ENCODE data around the gene NCAPG2.

The NCAPG2 gene

GRCh38 chr7:158732494-158733219 lies 28.1 kb upstream of the NCAPG2 start:
- no peak for DNase-seq

GRCh38 chr7:158731761-158732160 lies 27.2 kb upstream of the NCAPG2 start:
- no peak for DNase-seq

- DNase-seq: no peak
These were observed 26.1 kb upstream of the NCAPG2 start for GRCh38 chr7:158730383-158731346.

- no peak for DNase-seq
These were observed 25.2 kb upstream of the NCAPG2 start for GRCh38 chr7:158729646-158730382.

GRCh38 chr7:158728911-158729645 lies 24.5 kb upstream of the NCAPG2 start:
- no peak for DNase-seq

GRCh38 chr7:158727690-158728089 lies 23.1 kb upstream of the NCAPG2 start:
- DNase-seq: no peak

GRCh38 chr7:158726277-158726807 lies 21.7 kb upstream of the NCAPG2 start:
- DNase-seq: no peak

GRCh38 chr7:158725506-158725800 lies 20.8 kb upstream of the NCAPG2 start:
- DNase-seq: no peak

GRCh38 chr7:158724658-158725505 lies 20.3 kb upstream of the NCAPG2 start:
- DNase-seq: no peak

GRCh38 chr7:158723714-158724385 lies 19.2 kb upstream of the NCAPG2 start:
- DNase-seq: no peak

- no peak for DNase-seq
These were observed 18.7 kb upstream of the NCAPG2 start for GRCh38 chr7:158723266-158723665.

GRCh38 chr7:158722574-158723237 lies 18.1 kb upstream of the NCAPG2 start:
- no peak for DNase-seq

- DNase-seq: no peak
These were observed 15.5 kb upstream of the NCAPG2 start for GRCh38 chr7:158720112-158720511.

- DNase-seq: no peak
These were observed 12.2 kb upstream of the NCAPG2 start for GRCh38 chr7:158716802-158717201.

GRCh38 chr7:158710651-158711102 lies 6.1 kb upstream of the NCAPG2 start:
- DNase-seq: no peak

GRCh38 chr7:158707610-158708009 lies 3.0 kb upstream of the NCAPG2 start:
- DNase-seq: no peak

GRCh38 chr7:158706710-158707590 lies 2.3 kb upstream of the NCAPG2 start:
- no peak for DNase-seq

GRCh38 chr7:158706273-158706704 lies 1.7 kb upstream of the NCAPG2 start:
- no peak for DNase-seq

GRCh38 chr7:158705234-158705850 lies 738 bp upstream of the NCAPG2 start:
- no peak for DNase-seq
